GM12892 (cell line): ENCODE results near the gene MLANA.

ENCODE experiments used
- POLR2A ChIP-seq: IDR thresholded peaks from 2 replicates; pipeline ENCODE4 v1.6.1; 2011; ENCODE audit warnings: low read depth, low read length, control low read depth
- POLR2AphosphoS5 ChIP-seq: IDR thresholded peaks from 2 replicates; pipeline ENCODE4 v1.6.1; 2011; ENCODE audit warnings: low read depth, low read length, control low read depth

DNA sequence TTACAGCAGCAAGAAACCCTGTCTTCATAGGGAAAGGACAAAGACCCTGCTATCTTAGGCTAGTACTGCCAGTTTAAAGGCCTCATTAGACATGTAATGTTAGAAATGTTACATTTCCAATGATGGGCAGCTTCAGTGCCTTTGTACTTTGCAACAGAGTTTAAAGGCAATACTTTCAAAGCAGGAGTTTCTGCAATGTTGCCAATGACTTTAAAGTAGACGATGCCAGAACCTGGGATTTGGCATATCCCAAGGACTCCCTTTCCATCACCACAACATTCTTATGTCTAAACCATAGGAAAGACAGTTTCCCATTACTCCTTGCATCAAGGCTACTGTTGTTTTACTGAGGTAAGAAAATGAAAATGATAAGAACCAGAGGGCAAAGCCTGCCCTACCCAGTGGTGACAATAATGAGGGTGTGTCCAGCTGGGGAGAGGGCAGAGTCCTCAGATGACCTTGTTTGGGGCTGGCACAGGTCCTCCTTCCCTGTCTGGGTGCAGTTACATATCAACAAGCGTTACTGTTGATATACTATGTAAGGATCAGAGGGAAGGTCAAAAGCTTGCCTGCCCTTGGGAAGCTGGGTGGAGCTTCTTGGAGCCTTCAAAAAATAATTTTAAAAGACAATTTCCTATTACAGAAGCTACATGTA is 27.5 kb upstream of the MLANA start:
- TF ChIP-seq POLR2A (no peak), POLR2AphosphoS5 (no peak)
